GM12874 (cell line): ENCODE data around the gene IGLON5.

Experiments
- TF ChIP-seq, protein P1 (sequence below): IDR thresholded peaks from 2 replicates; pipeline ENCODE4 v1.5.1; 2011; ENCODE audit warnings: low read depth, mild to moderate bottlenecking, control low read depth, low read length, moderate library complexity; ENCODE audit not compliant: insufficient read depth

The IGLON5 gene

DNA sequence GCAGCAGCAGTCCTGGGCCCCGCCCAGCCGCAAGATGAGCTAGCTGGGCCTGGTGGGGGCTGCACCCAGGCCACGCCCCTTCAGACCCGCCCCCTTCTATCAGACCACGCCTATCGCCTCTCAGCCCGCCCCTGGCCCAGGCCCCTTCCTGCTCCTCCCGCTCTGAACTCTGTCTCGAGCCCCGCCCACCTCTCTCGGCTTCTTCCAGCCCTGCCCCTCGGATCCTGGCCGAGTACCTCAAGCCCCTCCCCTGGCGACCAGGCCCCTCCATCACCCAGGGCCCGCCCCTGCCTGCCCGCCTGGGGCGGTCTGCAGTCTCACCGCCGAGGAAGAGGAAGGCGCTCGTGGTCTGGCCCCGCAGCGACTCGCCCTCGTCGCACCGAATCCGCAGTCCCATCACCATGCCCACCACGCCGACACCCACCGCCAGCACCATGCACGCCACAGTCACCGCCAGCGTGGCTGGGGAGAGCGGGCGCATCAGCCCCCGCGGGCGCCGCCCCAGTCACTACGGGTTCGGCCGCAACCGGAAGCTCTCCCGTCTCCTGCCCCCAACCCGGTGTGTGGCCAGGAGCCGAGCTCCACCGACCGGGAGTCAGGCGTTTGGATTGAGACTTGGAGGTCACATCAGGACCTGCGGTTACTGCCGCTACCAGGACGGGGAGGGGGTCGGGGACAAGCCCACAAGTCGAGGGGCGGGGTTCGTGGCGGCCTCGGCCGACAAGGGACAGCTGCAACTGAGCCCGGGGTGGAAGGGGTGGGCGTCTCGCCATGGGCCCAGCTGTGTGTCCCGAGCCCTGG, 56.3 kb downstream of the IGLON5 start:
- TF ChIP-seq, protein P1, sequence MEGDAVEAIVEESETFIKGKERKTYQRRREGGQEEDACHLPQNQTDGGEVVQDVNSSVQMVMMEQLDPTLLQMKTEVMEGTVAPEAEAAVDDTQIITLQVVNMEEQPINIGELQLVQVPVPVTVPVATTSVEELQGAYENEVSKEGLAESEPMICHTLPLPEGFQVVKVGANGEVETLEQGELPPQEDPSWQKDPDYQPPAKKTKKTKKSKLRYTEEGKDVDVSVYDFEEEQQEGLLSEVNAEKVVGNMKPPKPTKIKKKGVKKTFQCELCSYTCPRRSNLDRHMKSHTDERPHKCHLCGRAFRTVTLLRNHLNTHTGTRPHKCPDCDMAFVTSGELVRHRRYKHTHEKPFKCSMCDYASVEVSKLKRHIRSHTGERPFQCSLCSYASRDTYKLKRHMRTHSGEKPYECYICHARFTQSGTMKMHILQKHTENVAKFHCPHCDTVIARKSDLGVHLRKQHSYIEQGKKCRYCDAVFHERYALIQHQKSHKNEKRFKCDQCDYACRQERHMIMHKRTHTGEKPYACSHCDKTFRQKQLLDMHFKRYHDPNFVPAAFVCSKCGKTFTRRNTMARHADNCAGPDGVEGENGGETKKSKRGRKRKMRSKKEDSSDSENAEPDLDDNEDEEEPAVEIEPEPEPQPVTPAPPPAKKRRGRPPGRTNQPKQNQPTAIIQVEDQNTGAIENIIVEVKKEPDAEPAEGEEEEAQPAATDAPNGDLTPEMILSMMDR, result no peak

DNA sequence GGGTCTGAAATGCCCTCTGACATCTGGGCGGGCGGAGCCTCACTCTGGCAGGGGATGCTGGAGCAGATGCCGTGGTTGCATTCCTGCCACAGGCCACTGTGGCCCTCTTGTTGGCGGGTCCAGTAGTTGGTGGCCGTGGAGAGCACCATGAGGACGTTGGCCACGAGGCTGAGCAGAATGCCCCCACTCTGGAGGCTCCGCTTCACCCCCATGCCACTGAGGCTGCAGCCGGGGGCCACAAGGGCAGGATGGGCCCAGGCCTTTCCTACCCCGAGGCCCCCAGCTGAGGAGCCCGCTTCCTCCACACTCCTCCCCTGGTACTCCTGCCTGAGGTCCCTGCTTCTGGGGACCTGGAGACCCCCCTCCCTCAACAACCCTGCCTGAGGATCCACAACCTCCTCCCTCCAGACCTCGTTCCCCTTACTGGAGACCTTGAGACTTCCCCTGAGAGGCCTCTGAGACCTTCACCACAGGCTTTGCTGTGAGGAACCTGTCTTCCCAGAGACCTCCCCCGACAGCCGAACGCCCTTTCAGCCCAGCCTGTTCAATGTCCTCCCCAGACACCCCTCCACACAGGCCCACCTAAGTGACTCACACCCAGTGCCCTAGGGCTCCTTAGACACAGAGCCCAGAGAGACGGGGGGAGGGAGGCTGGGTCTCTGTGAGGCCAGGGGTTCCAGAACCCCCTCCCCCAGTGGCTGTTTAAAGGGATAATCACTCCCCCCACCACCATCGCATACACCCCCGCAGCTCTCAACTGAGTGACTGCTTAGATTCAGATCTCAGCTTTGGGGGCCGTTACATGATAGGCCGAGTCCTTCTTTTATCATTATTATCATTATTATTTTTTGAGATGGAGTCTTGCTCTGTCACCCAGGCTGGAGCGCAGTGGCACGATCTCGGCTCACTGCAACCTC, 57.2 kb downstream of the IGLON5 start, which contains the start of gene CLDND2:
TSS of gene CLDND2 (minus strand) at position 638 of the 917 bp plus-strand sequence. CDS start at position 212, 426 bp downstream.
- TF ChIP-seq, protein P1, result no peak

DNA sequence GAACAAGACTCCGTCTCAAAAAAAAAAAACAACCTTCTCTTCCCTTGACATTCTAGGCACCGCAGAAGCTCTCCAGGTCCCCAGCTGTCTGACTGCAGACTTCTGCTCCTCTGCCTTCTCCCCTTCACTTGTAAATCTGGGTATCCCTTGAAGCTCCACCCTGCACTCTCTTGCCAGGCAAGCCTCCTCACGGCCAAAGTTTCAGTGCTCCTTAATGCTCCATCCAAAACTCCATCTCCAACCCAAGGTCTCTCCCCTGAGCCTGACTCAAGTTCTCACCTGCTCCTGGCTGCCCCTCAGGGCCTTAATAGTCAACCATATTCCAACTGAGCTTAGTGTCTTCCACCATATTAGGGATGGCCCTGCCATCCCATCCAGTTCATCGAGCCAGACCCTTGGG, 58.8 kb downstream of the IGLON5 start:
- TF ChIP-seq, protein P1, result no peak

DNA sequence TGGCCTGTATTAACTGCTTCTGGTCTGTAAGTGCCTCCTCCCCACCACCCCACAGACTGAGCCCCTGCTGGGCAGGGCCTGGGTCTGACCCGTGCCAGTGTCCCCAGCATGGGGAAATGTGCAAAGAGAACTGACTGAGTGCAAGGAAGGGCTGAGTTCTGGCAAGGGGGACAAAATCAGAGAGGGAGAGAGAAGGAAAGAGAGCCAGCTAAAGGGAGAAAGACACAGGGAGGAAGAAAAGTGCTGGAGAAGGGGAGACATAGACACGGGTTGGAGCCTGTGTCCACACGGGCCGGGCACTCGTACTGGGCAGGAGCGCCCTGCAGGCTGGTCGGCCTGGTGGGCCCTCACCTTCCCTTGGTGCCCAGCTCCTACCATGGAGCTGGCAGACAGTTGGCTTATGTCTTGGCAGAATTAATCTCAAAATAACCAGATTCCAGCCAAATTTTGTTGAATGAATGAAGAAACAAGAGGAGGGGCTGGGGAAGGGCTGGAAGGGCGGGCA, 59.8 kb downstream of the IGLON5 start:
- TF ChIP-seq, protein P1, result no peak

DNA sequence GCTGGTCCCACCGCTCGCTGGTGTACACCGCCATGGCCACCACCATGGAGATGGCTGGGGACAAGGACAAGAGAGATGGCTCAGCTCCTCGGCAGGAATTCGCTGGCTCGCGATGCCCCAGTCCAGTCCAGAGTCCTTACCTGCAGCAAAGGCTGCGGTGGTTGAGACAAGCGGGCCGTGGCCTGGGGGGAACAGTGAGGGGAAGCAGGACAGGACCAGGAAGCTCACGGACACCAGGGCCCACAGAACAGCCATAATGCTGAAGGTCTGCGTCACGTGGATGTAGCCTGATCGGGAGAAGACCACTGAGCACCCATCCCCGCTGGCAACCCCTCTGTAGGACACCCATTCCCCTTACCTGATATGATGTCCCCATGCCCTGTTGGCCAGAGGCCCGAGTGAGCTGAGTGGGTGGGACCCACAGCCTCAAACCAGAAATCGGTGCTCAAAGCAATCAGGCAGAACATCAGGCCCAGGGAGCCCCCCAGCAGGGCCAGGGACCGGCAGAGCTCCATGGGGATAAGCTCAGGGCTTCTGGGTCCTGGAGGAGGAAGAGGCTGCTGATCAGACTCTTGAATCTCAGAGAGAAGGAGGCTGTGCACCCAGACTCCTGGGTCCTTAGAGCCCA, 60.7 kb downstream of the IGLON5 start:
- TF ChIP-seq, protein P1, result no peak

DNA sequence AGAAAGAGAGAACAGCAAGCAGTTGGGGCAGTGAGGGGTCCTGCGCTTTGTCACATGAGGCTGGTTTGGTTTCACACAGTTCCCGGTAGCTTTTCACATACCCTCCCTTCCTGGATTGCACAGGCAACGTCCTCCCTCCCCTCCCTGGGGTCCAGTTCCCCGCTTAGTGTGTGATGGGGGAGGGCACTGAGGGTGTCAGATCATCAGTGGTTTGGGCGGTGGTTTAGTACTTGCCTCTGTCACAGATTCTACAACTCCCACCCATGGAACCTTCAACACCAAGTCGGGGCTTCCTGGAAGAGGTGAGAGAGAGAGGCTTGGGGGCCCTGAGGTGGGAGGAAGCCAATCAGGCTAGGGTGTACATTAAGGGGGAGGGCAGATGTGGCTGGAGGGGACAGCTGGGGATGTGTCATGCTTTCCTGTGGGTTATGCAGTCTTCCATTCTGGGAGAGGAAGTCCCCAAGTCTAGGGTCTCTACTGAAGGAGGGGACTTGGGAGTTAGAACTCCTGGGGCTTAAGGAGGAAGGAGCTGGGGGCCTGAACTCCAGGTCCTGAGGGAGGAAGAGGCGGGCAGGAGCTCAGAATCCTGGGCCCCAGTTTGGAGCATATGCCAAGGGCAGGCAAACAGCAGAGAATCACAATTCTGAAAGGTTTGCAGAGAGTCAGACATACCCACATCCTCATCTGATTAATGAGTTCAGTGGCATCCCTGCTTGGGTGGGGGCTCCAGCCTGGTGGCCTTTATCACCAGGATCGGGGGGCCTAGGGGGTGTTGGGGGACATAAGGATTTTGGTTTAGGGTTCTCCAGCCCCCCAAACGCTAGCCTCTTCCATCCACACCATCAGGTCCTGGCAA, 61.4 kb downstream of the IGLON5 start, which contains the start of gene NKG7:
TSS of gene NKG7 (minus strand) at position 6 of the 856 bp plus-strand sequence. CDS start 119 bp downstream, outside the sequence.
- TF ChIP-seq, protein P1, result no peak
